Smooth muscle cell (in vitro differentiated cells): ENCODE data around the gene SLC5A1. TPM values are rescaled to one million over a fixed set of nuclear protein-coding genes. Genes with fewer than 3 reads are reported as not detected.
"Not testable (repeated sequence)": the region's sequence is repeated elsewhere in the genome, so short reads cannot be mapped to it uniquely, and the experiment has no call there.

Source experiments
- DNase-seq: peaks from one replicate; lab custom pipeline; 2025; ENCODE audit not compliant: unreplicated experiment; lab: John Stamatoyannopoulos, UW
- H2AFZ ChIP-seq: fragments of 200-600 bp; sonication (generic); 2 replicates; pipeline ENCODE4 v1.6.0; 2016; ENCODE audit warnings: antibody characterized with exemption, low read depth, mild to moderate bottlenecking
- H3F3A ChIP-seq: fragments of 200-600 bp; sonication (generic); 2 replicates; pipeline ENCODE4 v1.6.0; 2017; ENCODE audit warnings: antibody characterized with exemption, low read depth
- H3K27ac ChIP-seq: fragments of 200-600 bp; sonication (generic); 2 replicates; pipeline ENCODE4 v1.5.1; 2016; ENCODE audit warnings: low read depth, mild to moderate bottlenecking
- H3K27me3 ChIP-seq: fragments of 200-600 bp; sonication (generic); 2 replicates; pipeline ENCODE4 v1.6.1; 2016; ENCODE audit warnings: low read depth, mild to moderate bottlenecking
- H3K36me3 ChIP-seq: fragments of 200-600 bp; sonication (generic); 2 replicates; pipeline ENCODE4 v1.5.1; 2016; ENCODE audit warnings: low read depth
- H3K4me1 ChIP-seq: fragments of 200-600 bp; sonication (generic); 2 replicates; pipeline ENCODE4 v1.5.1; 2016; ENCODE audit warnings: low read depth
- H3K4me2 ChIP-seq: fragments of 200-600 bp; sonication (generic); 2 replicates; pipeline ENCODE4 v1.6.0; 2016; ENCODE audit warnings: mild to moderate bottlenecking
- H3K4me3 ChIP-seq: fragments of 200-600 bp; sonication (generic); 2 replicates; pipeline ENCODE4 v1.5.1; 2016; ENCODE audit warnings: mild to moderate bottlenecking
- H3K79me2 ChIP-seq: fragments of 200-600 bp; sonication (generic); 2 replicates; pipeline ENCODE4 v1.6.0; 2016; ENCODE audit warnings: low read depth, mild to moderate bottlenecking
- H3K9ac ChIP-seq: fragments of 200-600 bp; sonication (generic); 2 replicates; pipeline ENCODE4 v1.6.0; 2016; ENCODE audit warnings: low read depth
- H3K9me3 ChIP-seq: fragments of 200-600 bp; sonication (generic); replicated peaks from 2 replicates; pipeline ENCODE4 v1.5.1; 2016; ENCODE audit warnings: low read depth
- H4K20me1 ChIP-seq: fragments of 200-600 bp; sonication (generic); 2 replicates; pipeline ENCODE4 v1.6.0; 2016; ENCODE audit warnings: low read depth
- CTCF ChIP-seq: fragments of 200-600 bp; sonication (generic); IDR thresholded peaks from 2 replicates; pipeline ENCODE4 v1.5.1; 2017; ENCODE audit warnings: borderline replicate concordance, mild to moderate bottlenecking, antibody characterized with exemption; ENCODE audit not compliant: insufficient read depth, poor library complexity, severe bottlenecking
- WGBS: methylation state at CpG from one replicate; pipeline ENCODE4 v1.1.7; 2016; ENCODE audit warnings: low lambda C conversion rate; 5-methylcytosine and 5-hydroxymethylcytosine counted together
- polyA plus RNA-seq: library from polyadenylated mRNA; unstranded; fragments of >200 nt; fragmentation: Nextera tagmentation; extraction: Ambion mirVana; gene quantifications from 2 replicates; pipeline ENCODE4 v1.2.1, GENCODE V29; 2016
- total RNA-seq: library from RNA; depleted of rRNA; stranded (reverse); fragments of >200 nt; gene quantifications from 2 replicates; pipeline ENCODE4 v1.2.3, GENCODE V29; 2014

Gene SLC5A1
- total and polyA plus RNA-seq, 2 experiments from 2014 or later, result not detected

GRCh38 chr22:32132126-32132525, 89.1 kb downstream of the SLC5A1 start:
- 94% methylated on average over 11 of the region's 11 CpGs for WGBS
- no peak for TF ChIP-seq CTCF
- H3K9ac ChIP-seq, result no peak overlapping the region
- DNase-seq, result no peak
- H3F3A ChIP-seq, result no peaks in the 10 kb centered on the region
- no peaks in the 10 kb centered on the region for H3K36me3 ChIP-seq
- no peaks in the 10 kb centered on the region for H3K4me1 ChIP-seq
- H3K9me3 ChIP-seq, result no peaks in the 10 kb centered on the region
- no peaks in the 10 kb centered on the region for H3K27me3 ChIP-seq
- H3K4me2 ChIP-seq, result no peak overlapping the region
- no peak overlapping the region for H3K27ac ChIP-seq
- no peak overlapping the region for H3K4me3 ChIP-seq
- H3K79me2 ChIP-seq, result no peaks in the 10 kb centered on the region
- no peaks in the 10 kb centered on the region for H4K20me1 ChIP-seq
- no peak overlapping the region for H2AFZ ChIP-seq

- no peaks in the 10 kb centered on the region for H3K4me1 ChIP-seq
- H3K9ac ChIP-seq, result no peak overlapping the region
- no peak for DNase-seq
- H3K27me3 ChIP-seq, result no peaks in the 10 kb centered on the region
- H4K20me1 ChIP-seq, result no peaks in the 10 kb centered on the region
- no peak for TF ChIP-seq CTCF
- no peak overlapping the region for H3K27ac ChIP-seq
- no peaks in the 10 kb centered on the region for H3F3A ChIP-seq
- no peaks in the 10 kb centered on the region for H3K79me2 ChIP-seq
- no peak overlapping the region for H3K4me2 ChIP-seq
- no peaks in the 10 kb centered on the region for H3K9me3 ChIP-seq
- H3K36me3 ChIP-seq, result no peaks in the 10 kb centered on the region
- WGBS, result 79% methylated on average over 1 of the region's 1 CpG
- H3K4me3 ChIP-seq, result no peak overlapping the region
- H2AFZ ChIP-seq, result no peak overlapping the region
Measured at GRCh38 chr22:32132783-32133182, 89.7 kb downstream of the SLC5A1 start.

- H3K36me3 ChIP-seq, H3K27ac ChIP-seq, H3K27me3 ChIP-seq, H3K9me3 ChIP-seq, H2AFZ ChIP-seq, H3K9ac ChIP-seq, H3F3A ChIP-seq, H4K20me1 ChIP-seq, H3K4me1 ChIP-seq, H3K4me3 ChIP-seq, H3K4me2 ChIP-seq, H3K79me2 ChIP-seq, DNase-seq: not testable (repeated sequence)
- WGBS, result 95% methylated on average over 14 of the region's 14 CpGs
Measured at GRCh38 chr22:32134796-32135195, 91.7 kb downstream of the SLC5A1 start.

GRCh38 chr22:32135958-32136357, 92.9 kb downstream of the SLC5A1 start:
- not testable (repeated sequence) for H3K4me1 ChIP-seq, H3K4me3 ChIP-seq, H3K27me3 ChIP-seq, H3K4me2 ChIP-seq, H3K27ac ChIP-seq, H3K36me3 ChIP-seq, H2AFZ ChIP-seq, H4K20me1 ChIP-seq, H3K79me2 ChIP-seq, H3K9ac ChIP-seq, H3F3A ChIP-seq, H3K9me3 ChIP-seq, DNase-seq
- WGBS, result 67% methylated on average over 3 of the region's 3 CpGs

- H3K79me2 ChIP-seq, H2AFZ ChIP-seq, H3K4me1 ChIP-seq, H3K27me3 ChIP-seq, H3K4me3 ChIP-seq, H4K20me1 ChIP-seq, DNase-seq, H3K27ac ChIP-seq, H3K36me3 ChIP-seq, H3F3A ChIP-seq, H3K9me3 ChIP-seq, H3K9ac ChIP-seq, H3K4me2 ChIP-seq: not testable (repeated sequence)
- WGBS, result 78% methylated on average over 4 of the region's 4 CpGs
Measured at GRCh38 chr22:32136881-32137280, 93.8 kb downstream of the SLC5A1 start.

GRCh38 chr22:32137731-32138324, 94.8 kb downstream of the SLC5A1 start:
- not testable (repeated sequence) for H2AFZ ChIP-seq, H3K36me3 ChIP-seq, H3K27ac ChIP-seq, H3K27me3 ChIP-seq, H3K4me3 ChIP-seq, H3K4me1 ChIP-seq, H4K20me1 ChIP-seq, H3K79me2 ChIP-seq, H3K9me3 ChIP-seq, DNase-seq, H3K4me2 ChIP-seq, H3K9ac ChIP-seq, H3F3A ChIP-seq
- WGBS, result 92% methylated on average over 16 of the region's 16 CpGs

- not testable (repeated sequence) for H3K36me3 ChIP-seq, H3K27me3 ChIP-seq, H3K4me1 ChIP-seq, DNase-seq, H3K79me2 ChIP-seq, H3K4me3 ChIP-seq, H3F3A ChIP-seq, H4K20me1 ChIP-seq, H3K27ac ChIP-seq, H2AFZ ChIP-seq, H3K9ac ChIP-seq, H3K9me3 ChIP-seq, H3K4me2 ChIP-seq
- 61% methylated on average over 1 of the region's 1 CpG for WGBS
Measured at GRCh38 chr22:32138576-32138975, 95.5 kb downstream of the SLC5A1 start.
